EH (cell line): ENCODE results near the gene PABPC1L.
"Not testable (repeated sequence)": the region's sequence is repeated elsewhere in the genome, so short reads cannot be mapped to it uniquely, and the experiment has no call there.

Experiments
- DNase-seq: peaks from one replicate; pipeline ENCODE4 v3.0.0-alpha.2; 2015; ENCODE audit warnings: low read depth

PABPC1L gene

DNA sequence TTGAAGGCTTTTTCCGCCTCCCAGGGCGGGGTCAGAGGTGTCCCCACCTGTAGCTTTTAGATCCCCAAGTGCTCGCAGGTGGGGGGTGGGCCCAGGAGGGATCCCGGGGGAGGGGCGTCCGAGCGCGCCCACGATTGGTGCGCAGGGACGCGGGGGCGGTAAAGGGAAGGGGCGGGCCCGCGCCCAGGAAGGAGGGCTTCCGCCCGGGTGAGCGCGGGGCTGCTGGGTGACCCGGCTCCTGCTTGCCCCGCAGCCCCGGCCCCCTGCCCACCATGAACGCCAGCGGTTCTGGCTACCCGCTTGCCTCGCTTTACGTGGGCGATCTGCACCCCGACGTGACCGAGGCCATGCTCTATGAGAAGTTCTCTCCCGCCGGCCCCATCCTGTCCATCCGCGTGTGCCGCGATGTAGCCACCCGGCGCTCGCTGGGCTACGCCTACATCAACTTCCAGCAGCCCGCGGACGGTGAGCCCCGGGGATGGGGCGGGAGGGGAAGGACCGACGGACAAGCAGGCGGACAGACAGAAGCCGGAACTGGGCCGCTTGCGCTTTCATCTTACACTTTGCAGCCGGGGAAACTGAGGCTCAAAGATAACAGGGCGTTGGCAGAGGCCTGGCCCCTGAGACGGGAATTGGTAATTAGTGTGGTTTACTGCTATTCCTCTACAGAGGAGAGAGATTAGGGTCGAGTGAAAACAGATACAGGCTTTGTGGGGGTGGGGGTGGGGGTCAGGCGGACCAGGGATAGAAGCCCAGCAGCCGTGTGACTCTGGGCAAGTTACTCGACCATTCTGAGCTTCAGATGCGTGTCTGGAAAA, at the start of gene PABPC1L:
PABPC1L (plus strand) TSS at position 189 of the 818 bp plus-strand sequence; CDS start at position 273, 84 bp downstream.
- peak; percentile 70 for DNase-seq

DNA sequence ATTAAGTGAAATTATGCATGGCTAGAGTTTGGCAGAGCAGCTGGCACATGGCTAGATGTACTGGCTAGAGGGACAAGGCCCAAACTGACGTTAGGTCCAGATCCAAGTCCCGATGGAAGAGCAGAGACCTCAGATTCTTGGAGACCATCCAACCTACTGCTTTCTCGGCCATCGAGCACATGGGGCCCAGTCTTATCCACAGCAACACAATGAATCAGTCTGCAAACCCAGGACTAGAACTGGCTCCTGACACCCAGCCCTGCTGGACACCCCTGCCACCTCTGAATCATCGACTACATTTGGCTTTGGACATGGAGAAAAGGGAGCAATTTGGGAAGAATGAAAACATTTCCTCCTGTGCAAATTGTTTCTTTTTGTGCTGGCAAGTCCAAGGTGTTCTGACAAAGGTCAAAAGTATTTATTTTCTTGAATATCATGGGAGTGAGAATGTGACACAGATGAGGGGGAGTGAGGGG, 48.3 kb upstream of the PABPC1L start:
- DNase-seq, result peak; percentile 69

DNA sequence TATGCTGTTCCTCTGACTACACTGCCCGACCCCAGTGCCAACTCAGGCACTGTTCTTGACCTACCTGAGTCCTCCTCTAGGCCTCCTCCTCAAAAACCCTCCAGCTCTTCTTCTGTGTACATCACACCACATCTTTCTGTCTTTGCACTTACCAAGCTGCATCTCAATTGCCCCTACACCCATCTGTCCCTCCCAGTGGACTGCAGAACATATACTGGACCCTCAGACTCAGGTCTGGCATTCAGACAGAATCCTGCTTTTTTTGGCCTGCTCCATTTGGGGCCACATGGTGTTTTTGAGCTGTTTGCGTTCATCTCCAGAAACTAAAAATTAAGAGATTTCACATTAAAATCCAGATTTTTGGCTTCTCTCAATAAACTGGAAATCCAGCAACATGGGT, 47.6 kb upstream of the PABPC1L start:
- no peak for DNase-seq

DNA sequence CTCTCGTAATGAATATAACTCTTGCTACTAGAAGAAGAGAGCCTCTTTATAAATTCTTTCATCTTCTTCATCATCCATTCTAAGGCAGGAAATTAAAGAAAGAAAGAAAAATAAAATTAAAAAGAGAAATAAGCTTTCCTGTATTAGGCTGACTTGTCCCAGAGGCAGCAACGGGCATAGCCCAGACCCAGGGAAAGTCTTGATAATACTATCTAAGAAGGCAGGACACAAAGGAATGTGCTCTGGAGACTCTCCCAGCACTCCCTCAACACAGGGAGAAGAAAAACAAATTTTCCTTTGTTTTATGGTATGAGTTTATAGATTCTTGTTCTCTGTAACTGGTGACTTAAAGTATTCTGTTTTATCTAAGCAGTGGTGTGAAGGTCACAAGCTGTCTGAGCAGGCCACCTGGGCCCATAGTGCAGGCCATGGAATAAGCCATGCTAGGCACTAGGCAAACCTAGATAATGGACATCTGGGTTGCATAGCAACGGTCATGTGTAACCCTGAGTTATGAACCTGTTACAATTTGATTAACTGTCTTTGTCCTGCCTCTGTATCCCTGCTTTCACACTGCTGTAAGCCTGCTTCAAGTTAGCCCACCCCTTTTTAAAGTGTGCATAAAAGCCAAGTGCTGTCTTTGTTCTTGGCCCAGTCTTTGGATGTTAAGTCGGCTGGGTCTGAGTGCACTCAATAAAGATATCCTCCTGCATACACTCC, 46.3 kb upstream of the PABPC1L start:
- not testable (repeated sequence) for DNase-seq

DNA sequence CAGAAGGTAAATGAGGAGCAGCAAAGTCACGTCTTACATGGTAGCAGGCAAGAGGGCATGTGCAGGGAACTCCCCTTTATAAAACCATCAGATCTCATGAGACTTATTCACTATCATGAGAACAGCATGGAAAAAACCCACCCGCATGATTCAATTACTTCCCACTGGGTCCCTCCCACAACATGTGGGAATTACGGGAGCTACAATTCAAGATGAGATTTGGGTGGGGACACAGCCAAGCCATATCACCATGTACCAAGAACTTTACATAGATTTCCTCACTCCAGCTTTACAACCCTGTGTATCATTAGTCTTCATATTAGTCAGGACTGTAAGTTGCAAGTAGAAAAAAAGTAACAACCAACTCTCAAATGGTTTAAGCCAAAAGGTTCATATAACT, 45.4 kb upstream of the PABPC1L start:
- not testable (repeated sequence) for DNase-seq

DNA sequence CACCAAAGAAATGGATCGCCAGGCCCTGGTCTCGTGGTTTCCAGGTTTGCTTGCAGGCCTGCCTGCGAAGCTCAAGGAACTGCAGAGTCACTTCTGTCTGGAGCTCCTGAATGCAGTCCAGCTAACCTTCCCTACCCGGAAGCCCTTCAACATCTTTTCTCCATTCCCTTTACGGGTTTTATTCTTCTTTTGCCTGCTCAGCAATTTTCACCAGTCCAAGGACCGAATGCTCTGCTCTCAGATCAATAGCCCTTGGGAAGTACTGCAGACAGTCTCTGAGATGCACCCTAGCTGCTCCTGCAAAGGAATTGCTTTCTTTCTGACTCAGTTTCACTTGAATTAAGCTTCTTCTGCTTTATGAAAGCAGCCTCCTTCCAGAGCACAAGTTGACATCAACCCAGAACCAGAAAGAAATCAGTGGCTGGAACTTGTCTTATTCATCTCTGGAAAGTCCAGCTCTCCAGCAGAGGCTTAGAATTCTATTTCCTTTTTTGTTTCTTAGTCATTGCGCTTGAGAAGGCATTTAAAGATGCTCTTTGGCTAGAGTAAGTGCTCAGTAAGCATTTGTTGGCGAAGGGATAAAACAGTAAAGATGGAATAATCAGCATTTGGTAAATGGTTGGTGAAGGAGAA, 43.0 kb upstream of the PABPC1L start:
- no peak for DNase-seq

DNA sequence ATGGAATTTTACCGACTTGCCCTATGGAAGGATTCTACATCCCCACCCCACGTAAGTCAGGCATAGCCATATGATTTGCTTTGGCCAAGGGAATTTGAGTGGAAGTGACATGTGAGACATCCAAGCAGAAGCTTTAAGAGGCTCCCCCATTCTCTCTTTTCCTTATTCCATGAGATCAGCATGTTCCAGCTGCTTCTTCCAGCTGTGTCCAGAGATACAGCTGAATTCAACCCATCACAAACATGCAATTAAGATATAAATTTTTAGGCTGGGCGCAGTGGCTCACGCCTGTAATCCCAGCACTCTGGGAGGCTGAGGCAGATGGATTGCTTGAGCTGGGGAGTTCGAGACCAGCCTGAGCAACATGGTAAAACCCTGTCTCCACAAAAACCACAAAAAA, 40.4 kb upstream of the PABPC1L start:
- no peak for DNase-seq

DNA sequence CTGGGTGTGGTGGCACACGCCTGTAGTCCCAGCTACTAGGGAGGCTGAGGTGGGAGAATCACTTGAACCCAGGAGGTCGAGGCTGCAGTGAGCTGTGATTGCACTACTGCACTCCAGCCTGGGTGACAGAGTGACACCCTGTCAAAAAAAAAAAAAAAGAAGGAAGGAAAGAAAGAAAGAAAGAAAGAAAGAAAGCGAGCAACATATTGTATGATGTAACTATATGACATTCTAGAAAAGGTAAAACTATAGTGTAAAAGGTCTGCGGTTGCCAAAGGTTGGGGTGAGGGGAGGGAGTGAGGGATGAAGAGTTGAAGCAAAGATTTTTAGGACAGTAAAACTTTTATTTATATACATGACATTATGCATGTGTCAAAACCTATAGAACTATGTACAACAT, 27.5 kb upstream of the PABPC1L start:
- DNase-seq, result not testable (repeated sequence)

DNA sequence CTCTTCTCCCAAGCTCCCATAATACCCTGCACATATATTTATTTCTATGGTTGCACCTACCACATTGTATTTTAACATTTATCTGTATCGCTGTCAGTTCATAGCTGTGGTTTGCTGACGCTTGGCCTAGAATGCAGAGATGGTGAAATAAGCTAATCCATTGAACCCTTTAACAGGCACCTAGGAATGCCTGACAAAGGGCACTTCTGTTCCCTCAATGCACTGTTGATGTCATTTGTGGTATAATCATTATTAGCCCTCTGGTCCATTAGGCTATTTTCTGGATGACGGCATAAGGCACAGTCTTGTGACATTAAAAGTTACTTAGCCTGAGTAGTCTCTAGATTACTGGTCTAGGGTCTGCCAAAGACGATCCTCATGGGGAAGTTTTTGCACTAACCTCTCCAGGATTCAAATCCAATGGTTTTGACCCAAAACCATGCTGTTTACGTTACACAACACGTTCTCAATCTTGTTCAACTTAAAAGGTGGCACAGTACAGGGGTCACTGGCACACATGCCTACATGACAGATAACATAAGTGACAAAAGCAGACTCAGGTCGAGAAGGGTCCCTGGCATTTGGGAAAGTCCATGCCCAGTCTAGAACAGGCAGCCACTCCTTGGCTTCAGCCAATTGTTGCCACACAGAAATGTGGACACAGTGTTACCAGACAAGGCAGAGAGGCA, 26.5 kb upstream of the PABPC1L start:
- no peak for DNase-seq

DNA sequence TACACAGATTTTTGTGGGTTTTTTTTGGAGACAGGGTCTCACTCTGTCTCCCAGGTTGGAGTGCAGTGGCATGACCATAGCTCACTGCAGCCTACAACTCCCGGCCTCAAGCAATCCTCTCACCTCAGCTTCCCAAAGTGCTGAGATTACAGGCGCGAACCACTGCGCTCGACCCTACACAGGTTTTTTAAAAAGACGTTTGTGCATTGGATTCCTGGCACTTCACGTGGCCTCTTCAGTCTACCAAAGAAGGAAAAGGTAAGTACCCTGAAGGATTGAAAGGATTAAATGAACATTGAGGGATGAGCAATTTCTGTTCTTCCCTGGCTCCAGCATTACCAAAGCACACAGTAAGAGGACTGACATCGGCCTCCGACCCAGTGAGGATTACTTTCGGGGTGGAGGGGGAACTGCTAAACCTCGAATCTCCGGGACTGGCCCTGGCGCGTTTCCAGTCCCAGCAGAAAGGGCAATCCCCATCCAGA, 24.9 kb upstream of the PABPC1L start:
- no peak for DNase-seq

DNA sequence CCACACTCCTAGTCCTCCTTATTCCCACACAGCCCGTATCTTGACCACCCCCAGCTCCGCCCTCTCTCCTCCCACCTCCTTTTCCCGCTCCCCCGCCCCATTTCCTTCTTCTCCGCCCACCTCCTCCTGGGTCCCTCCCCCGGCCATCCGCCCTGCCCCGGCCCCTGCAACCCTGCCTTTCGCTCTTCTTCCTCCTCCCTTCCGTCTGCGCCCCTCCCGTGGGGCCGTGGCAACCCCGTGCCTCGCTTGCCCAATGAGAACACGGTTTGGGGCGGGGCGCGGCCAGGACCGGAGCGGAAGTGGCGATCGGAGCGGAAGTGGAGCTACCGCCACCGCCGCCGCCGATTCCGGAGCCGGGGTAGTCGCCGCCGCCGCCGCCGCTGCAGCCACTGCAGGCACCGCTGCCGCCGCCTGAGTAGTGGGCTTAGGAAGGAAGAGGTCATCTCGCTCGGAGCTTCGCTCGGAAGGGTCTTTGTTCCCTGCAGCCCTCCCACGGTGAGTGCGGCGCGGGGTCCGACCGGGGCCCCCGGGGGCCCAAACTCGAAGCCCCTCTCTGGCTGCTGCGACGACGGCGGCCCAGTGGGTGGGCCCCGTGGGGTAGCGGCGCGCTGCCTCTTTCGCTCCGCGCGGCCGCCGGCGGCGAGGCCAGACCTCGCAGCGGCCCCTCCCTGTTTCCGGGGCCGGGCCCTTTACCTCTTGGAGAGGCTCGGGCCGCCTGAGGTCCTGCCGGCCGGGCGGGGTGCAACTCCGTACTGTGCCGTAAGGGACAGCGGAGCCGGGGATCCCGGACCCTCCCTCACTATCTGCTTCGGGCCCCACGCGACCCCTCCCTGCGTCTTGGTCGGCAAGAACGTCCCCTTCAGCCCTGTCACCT, 24.2 kb upstream of the PABPC1L start, which contains the start of gene YWHAB:
YWHAB (plus strand) TSS at position 314 of the 874 bp plus-strand sequence. CDS start 15,829 bp downstream, outside the sequence.
- peak; percentile 98 for DNase-seq

DNA sequence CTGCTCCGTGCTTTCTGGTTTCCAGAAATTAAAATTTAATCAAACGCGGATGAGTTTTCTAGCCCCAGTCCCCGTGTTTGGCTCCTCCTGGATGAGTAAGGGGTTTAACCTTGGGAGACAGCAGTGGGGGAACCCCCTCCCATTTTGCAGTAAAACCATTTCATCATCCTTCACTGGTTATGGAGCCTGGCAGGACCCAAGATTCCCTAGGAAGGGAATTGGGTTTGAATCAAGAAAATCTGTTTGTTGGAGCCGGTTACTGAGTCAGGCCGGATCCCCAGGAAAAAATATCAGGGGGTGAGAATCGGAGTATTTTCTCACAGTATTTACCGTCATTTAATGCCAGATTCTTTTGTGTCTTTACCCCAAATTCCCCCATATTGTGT, 23.6 kb upstream of the PABPC1L start:
- no peak for DNase-seq

DNA sequence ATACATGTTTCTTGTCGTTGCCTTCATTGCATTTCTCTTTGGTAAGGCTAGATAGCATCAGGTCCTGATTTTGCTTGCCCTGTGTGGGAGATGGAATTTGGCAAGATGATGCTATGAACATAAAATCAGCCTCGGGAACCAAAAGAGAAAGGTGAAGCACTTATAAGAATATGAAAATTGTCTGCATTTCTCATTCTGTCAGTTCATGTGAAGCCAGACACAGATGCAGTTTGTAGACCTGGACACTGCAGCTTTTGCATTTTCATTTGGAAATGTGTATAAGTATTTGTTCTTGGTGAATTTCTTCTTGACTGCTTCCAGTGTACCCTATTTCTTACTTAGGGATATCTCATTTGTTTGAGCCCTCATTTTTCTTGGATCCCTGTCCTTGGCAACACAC, 23.0 kb upstream of the PABPC1L start:
- no peak for DNase-seq

DNA sequence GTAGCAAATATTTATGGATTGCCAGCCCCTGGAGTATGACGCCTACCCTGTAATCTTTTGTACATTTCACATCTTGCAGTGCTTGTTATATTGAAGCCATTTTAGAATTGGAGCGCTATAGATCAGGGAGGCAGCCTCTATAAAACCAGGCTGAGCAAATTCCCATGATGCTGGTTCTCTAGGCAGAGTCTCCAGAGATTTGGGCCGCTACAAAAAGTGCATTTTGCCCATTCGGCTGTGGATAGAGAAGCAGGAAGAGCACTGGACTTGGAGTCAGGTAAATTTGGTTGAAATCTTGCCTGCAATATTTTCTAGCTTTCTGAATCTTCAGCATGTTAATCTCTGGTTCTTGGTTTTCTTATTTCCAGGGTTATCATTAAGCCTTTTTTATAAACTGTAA, 22.4 kb upstream of the PABPC1L start:
- DNase-seq, result no peak

DNA sequence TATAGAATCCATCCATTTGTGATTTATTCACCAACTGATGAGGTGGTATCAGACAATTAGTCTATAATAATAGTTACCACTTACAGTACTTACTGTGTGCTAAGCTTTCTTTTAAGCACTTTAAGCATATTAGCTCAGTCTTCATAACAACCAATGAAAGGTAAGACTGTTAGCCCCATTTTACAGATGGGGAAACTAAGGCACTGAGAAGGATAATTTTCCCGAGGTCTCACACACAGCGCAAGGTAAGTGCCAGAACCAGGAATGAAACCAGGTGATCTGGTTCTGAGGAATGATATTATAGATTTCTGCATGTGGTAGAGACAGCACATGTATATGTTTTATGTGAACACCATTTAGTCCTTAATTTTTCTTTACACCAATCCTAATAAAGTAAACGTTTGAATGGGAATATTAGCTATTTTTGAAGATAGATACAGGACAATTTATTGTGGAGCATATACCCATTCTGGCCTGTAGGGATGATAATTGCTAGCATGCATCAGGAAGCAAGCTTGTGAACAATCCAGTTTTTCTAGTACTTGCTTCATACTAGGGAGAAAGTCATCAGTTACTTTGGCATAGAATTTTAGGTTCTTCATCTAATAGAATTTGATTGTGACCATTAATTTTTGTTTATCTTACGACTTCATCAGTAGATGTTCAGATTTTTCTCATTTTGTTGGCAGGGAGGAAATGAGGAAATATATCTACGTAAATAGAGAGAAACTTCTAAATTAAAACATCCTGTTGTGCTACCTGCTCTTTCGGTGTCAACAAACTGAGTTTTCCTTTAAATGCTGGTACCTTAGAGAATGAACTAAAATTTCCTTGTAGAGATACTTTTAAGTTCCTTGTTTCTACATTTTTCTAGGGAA, 21.4 kb upstream of the PABPC1L start:
- peak; percentile 11 for DNase-seq

DNA sequence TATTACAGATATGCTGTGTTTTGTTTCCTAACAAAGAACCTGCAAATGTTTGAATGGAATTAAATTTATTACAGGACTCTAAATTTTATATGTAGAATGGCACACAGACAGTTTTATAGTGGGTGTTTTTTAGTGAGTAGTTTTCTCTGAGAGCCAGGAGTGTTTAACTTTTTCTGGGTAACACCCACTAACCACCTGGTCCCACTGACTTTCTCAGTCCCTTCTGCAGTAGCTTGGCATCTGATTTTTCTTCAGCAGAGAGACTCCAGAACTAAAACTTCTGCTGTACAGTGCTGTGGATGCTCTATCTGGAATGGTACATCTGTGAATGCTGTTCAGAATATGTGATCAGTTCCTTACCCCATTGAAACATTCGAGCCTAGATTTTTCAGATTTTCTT, 18.0 kb upstream of the PABPC1L start:
- DNase-seq, result no peak

DNA sequence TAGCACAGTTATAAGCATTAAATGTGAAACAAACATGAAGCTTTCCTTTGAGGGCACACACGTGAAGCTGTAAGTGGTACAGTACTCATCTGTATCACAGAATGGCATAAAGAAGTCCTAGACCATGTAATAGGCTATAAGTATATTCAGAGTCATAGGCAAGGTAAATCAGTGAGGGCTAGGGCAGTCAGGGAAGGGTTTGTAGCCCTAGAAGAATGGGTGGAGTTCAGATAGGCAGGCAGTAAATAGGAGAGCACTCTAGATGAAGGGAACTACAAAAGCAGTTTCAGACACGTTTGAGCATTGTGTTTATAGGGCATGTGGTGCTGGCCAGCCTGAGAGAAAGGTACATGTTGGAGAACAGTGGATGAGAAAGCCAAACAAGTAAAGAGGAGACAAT, 14.9 kb upstream of the PABPC1L start:
- DNase-seq, result no peak

DNA sequence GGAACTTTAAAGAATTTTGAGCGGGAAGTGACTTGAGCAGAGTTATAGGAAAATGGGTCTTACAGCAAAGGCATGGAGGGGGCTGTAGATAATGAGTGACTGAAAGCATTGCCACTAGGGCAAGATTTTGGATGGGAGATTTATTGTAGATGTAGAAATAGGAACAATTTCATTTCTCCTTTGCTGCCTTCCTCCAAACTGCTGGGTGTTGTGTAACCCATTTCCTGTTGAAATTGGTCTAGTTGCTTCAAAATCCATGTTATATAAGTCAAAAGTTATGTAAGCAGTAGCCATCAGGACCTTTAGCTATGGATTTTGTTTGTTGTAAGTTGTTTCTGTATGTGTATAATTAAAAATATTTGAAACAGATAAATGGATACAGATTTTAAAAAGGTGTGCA, 13.3 kb upstream of the PABPC1L start:
- DNase-seq, result peak; percentile 44

DNA sequence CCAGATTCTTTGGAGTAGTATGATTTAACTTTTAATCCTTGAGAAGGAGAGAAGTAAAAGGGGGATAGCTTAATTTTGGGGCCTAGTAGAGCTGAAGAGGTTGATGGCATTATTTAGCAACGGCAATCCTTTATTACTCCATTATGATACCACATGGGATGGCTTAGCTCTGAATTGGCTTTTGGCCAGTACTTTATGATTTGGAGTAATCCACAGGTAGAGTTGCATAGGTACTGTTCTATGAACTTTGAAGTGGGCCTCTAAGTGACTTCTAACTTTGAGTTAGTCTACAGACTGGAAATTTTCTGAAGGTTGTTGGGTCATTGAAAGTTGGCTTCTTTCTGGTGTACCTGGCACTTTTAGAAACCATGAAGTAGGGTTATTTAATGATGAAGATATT, 12.7 kb upstream of the PABPC1L start:
- DNase-seq, result no peak
